Activated T-helper 2 cell treated with anti-CD3 and anti-CD28 coated beads, Interferon-gamma antibody, Interleukin-2, Interleukin-4, amounts not matched to agents 10 μg/mL and 5 μg/mL and 100 μg/mL, durations not matched to agents 14 hours and 24 hours and 36 hours (primary cell): ENCODE data around the gene SYNPO. TPM values are rescaled to one million over a fixed set of nuclear protein-coding genes. Genes with fewer than 3 reads are reported as not detected.

Source experiments
- DNase-seq: peaks from one replicate; pipeline ENCODE4 v3.0.0; 2021; ENCODE audit warnings: low spot score
- H3K27ac Mint-ChIP-seq: one replicate; pipeline ENCODE4 v1.8.0; 2021; ENCODE audit warnings: mixed read lengths
- H3K27me3 Mint-ChIP-seq: one replicate; pipeline ENCODE4 v1.8.0; 2021; ENCODE audit warnings: low read depth, mixed read lengths
- H3K36me3 Mint-ChIP-seq: one replicate; pipeline ENCODE4 v1.8.0; 2021; ENCODE audit warnings: low read depth, mixed read lengths
- H3K4me1 Mint-ChIP-seq: one replicate; pipeline ENCODE4 v1.8.0; 2021; ENCODE audit warnings: low read depth, mixed read lengths
- H3K4me3 Mint-ChIP-seq: one replicate; pipeline ENCODE4 v1.8.0; 2021; ENCODE audit warnings: low read depth, mild to moderate bottlenecking, moderate library complexity, mixed read lengths
- H3K9me3 Mint-ChIP-seq: one replicate; pipeline ENCODE4 v1.8.0; 2021; ENCODE audit warnings: mixed read lengths
- intact Hi-C: fragments of 100-400 bp; cut with micrococcal nuclease; formaldehyde crosslinking; loops from one replicate; pipeline ENCODE4 v1.15.1; 2023
- total RNA-seq: library from RNA; stranded (reverse); gene quantifications from 2 replicates; pipeline ENCODE4 v1.2.3, GENCODE V29; 2022

SYNPO gene
- total RNA-seq, 1 donor from 2014 or later: 0.11 TPM

DNA sequence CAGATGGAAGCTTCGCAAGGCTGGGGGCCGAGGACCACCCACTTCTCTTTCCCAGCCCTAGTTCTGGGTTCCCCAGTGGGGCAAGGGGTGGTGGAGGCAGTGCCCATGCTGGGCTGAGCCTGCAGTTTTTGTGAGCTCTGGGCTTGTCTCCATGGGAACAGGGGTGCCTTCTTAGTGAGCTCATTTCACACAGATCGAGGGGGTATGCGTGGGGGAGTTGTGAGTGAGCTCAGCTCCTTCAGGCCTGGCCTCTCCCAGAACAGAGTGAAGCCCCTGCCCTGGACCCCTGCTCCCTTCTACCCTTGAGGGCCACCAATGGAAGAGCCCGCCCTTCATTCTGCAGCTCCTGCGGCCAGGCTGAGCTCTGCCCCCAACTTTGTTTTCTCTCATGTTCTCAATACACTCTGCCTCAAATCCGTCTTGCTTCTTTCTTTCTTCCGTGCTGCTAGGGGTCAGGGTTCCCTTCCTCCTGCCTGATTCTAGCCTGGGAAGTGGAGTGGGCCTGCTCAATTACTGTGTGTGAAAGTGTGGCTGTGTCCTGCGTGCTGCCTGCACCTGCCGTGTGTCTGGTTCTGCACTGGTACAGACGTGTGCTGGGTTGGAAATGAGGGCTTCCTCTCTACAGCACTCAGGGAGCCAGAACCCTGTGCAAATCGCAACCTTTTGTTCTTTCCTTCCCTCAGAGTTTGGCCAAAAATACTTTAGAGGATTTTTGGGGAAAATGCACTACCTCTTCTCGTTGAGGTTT is 11.6 kb downstream of the SYNPO start:
- no peak for DNase-seq
- no peaks in the 10 kb centered on the region for H3K36me3 Mint-ChIP-seq
- intact Hi-C loops: loop anchor here (10.0 kb wide), 1 partner anchor 197 kb away; no protein-coding TSS in a partner anchor

DNA sequence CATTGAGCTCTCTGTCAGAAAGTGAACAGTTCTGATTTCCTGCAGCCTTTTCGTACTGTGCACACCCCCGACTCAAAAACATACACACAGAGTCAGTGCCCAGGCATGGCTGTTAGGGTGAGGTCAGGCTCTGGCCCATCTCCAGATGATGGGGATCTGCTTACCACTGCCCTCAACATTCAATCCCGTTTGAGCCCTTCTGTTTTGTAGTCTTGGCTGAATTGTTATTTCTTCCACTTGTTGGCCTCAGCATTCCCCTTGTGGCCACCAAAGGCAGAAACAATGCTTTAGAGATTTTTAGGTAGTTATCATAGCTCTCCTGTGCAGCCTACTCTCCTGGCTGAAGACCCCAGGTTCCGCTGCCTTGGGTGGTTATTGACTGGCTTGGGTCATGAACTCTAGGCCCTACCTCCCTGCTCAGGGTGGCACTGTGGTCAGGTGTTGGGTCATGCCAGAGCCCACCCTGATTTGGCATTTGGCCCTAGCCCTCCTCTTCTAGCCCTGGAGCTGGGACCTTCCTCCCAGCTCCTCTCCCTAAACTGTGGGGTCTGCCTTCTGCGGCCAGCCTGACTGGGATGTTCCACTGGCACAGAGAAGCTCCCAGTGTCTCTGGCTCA is 12.8 kb downstream of the SYNPO start:
- Mint-ChIP-seq H3K27me3 (peaks cover 10% of the 10 kb centered on the region), H3K4me1 (peaks cover 6% of the 10 kb centered on the region), H3K36me3 (no peaks in the 10 kb centered on the region), H3K4me3 (no peak overlapping the region), H3K9me3 (no peaks in the 10 kb centered on the region), H3K27ac (no peak overlapping the region)
- DNase-seq: no peak
- intact Hi-C loops: loop anchor here (10.0 kb wide), 1 partner anchor 198 kb away; no protein-coding TSS in a partner anchor

More for the DNA sequence above, 11.6 kb downstream of the SYNPO start:
- Mint-ChIP-seq H3K27me3 (peaks cover 7% of the 10 kb centered on the region), H3K4me1 (peaks cover 2% of the 10 kb centered on the region), H3K27ac (no peak overlapping the region), H3K9me3 (no peaks in the 10 kb centered on the region), H3K4me3 (no peak overlapping the region)

DNA sequence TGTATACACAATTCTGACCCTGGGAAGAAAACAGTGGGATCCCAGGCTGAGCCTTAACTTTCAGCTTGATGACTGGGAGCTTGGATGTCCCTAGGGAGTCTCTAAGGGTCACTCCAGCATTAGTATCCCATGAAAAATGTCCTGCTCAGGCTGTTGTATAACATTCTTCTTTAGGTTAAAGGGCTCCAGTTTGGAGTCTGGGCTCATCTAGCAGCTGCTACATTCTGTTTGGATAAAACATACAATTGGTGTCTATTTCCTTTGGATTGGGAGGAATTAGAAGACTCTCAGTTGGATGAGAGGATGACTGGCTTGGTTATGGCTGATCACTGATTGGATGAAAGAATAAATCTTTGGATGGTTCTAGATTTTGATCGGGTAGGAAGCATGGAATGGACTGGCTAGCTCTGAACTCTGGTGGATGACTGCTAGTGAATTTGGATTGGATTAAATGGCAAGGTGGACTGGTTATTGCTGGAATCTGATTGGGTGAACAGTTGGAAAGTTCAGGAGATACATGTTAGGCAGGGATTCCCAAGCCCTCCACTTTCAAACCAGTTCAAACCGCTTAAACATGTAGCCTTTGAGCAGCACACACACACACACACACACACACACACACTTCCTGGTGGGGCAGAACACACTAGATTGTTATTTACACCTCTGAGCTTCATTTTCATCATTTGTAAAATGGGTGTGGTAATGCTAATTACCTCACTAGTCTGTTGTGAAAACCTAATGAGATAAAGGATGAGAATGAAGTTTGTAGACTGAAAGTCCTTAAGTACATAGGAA is 13.5 kb downstream of the SYNPO start:
- intact Hi-C loops: loop anchor here (10.0 kb wide), 1 partner anchor 199 kb away; no protein-coding TSS in a partner anchor
- no peaks in the 10 kb centered on the region for H3K36me3 Mint-ChIP-seq
- H3K4me1 Mint-ChIP-seq: peaks cover 6% of the 10 kb centered on the region
- H3K9me3 Mint-ChIP-seq: no peaks in the 10 kb centered on the region
- H3K4me3 Mint-ChIP-seq: no peak overlapping the region
- H3K27ac Mint-ChIP-seq: no peak overlapping the region
- no peak for DNase-seq
- H3K27me3 Mint-ChIP-seq: peaks cover 10% of the 10 kb centered on the region

DNA sequence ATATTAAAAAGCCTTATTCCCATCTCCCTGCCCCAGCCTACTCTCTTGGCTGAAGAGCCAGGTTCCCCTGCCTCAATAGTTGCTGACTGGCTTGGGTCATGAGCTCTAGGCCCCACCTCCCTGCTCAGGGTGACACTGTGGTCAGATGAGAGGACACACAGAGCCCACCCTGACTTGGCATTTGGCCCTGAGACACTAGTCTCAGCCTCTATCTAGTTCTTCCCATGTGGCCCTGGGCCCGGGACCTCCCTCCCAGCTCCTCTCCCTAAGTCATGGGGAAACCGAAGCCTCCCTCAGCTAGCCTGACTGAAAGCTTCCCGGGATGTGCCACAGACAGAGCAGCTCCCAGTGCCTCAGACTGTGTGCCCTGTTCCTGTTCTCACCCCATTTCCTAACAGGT is 14.8 kb downstream of the SYNPO start:
- intact Hi-C loops: loop anchor here (10.0 kb wide), 1 partner anchor 200 kb away; no protein-coding TSS in a partner anchor
- H3K4me3 Mint-ChIP-seq: no peak overlapping the region
- H3K4me1 Mint-ChIP-seq: peaks cover 6% of the 10 kb centered on the region

DNA sequence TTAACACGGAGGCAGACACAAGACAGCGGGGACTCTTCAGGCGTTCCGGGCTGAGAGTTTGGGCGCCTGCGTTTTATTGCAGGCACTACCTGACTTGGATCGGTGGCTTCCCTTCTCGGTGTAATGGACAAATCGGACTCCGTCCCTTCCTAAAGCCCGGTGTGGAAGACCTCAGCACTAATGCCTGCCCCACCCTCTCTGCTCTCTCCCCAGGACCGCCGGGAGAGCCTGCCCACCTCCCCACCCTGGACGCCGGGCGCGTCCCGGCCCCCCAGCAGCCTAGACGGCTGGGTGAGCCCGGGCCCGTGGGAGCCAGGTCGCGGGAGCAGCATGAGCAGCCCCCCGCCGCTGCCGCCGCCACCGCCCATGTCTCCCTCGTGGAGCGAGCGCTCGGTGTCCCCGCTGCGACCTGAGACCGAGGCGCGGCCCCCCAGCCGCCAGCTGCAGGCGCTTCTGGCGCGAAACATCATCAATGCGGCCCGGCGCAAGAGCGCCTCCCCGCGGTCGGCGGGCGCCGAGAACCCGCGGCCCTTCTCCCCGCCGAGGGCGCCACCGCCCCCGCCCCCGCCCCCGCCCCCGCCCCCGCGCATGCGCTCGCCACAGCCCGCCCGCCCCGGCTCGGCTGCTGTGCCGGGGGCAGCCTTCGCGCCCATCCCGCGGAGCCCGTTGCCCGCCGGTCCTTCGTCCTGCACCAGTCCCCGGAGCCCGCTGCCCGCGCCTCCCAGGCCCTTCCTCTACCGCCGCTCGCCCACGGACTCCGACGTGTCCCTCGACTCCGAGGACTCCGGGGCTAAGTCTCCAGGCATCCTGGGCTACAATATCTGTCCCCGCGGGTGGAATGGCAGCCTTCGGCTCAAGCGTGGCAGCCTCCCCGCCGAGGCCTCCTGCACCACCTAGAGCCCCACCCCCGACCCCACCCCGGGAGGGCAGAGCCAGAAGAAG is 16.0 kb downstream of the SYNPO start:
- intact Hi-C loops: loop anchor here (1.0 to 10.0 kb wide), 3 partner anchors 95 to 202 kb away; partner anchors contain the start of gene IRGM

More for the DNA sequence above, 14.8 kb downstream of the SYNPO start:
- Mint-ChIP-seq H3K27me3 (peaks cover 12% of the 10 kb centered on the region), H3K27ac (no peak overlapping the region), H3K36me3 (no peaks in the 10 kb centered on the region), H3K9me3 (no peaks in the 10 kb centered on the region)
- no peak for DNase-seq

DNA sequence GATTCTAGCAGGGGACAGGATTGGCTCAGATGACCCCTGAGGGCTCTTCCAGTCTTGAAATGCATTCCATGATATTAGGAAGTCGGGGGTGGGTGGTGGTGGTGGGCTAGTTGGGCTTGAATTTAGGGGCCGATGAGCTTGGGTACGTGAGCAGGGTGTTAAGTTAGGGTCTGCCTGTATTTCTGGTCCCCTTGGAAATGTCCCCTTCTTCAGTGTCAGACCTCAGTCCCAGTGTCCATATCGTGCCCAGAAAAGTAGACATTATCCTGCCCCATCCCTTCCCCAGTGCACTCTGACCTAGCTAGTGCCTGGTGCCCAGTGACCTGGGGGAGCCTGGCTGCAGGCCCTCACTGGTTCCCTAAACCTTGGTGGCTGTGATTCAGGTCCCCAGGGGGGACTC is 17.7 kb downstream of the SYNPO start:
- Mint-ChIP-seq H3K4me1 (peaks cover 6% of the 10 kb centered on the region), H3K9me3 (no peaks in the 10 kb centered on the region), H3K4me3 (no peak overlapping the region), H3K36me3 (no peaks in the 10 kb centered on the region), H3K27ac (no peak overlapping the region), H3K27me3 (peaks cover 15% of the 10 kb centered on the region)
- no peak for DNase-seq
- intact Hi-C loops: loop anchor here (10.0 kb wide), 1 partner anchor 203 kb away; no protein-coding TSS in a partner anchor

More for the DNA sequence above, 16.0 kb downstream of the SYNPO start:
- Mint-ChIP-seq H3K27me3 (peaks cover 12% of the 10 kb centered on the region), H3K27ac (no peak overlapping the region), H3K4me1 (peaks cover 6% of the 10 kb centered on the region), H3K4me3 (peak overlapping the region; percentile 77), H3K9me3 (no peaks in the 10 kb centered on the region), H3K36me3 (no peaks in the 10 kb centered on the region)
- peak; percentile 77 for DNase-seq

DNA sequence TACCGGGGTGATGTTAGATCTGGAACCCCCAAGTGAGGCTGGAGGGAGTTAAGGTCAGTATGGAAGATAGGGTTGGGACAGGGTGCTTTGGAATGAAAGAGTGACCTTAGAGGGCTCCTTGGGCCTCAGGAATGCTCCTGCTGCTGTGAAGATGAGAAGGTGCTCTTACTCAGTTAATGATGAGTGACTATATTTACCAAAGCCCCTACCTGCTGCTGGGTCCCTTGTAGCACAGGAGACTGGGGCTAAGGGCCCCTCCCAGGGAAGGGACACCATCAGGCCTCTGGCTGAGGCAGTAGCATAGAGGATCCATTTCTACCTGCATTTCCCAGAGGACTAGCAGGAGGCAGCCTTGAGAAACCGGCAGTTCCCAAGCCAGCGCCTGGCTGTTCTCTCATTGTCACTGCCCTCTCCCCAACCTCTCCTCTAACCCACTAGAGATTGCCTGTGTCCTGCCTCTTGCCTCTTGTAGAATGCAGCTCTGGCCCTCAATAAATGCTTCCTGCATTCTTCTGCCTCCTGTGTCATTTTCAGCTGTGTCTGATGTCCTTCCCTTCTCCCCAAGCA is 18.3 kb downstream of the SYNPO start:
- Mint-ChIP-seq H3K4me1 (peaks cover 6% of the 10 kb centered on the region), H3K36me3 (no peaks in the 10 kb centered on the region), H3K9me3 (no peaks in the 10 kb centered on the region), H3K4me3 (no peak overlapping the region), H3K27ac (no peak overlapping the region), H3K27me3 (peaks cover 15% of the 10 kb centered on the region)
- DNase-seq: no peak
- intact Hi-C loops: loop anchor here (10.0 kb wide), 1 partner anchor 204 kb away; no protein-coding TSS in a partner anchor

DNA sequence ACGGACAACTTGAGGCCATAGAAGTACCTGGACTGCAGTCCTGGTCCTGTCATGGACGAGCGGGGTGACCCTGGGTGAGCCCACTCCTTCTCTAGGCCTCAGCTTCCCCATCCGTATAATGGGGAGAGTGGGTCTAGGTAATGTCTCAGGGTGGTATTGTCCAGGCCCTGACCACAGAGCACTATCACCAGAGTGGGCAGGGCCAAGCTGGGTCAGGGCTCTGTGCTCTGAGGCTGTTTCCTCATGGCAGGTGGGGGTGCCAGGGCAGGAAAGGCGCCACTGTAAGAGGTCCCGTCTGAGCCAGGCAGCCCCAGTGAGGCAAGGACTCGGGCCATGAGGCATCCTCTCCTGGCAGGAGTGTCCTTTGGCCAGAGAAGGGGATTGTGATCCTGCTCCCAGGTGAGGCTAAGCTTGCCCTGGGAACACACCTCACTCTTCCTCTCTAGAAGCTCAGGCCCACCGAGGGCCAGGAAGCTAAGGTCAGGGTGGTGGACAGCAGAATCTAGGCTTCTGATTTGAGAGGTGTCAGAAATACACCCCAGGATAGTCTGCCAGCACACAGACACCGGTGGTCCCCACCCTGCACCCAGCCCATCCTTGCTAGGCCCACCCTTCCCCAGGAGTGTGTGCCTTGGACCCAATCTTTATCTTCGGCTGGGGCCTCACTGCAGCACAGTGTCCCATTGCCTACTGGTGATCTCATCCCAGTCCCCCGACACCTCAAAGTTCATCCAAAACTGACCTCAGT is 19.1 kb downstream of the SYNPO start:
- Mint-ChIP-seq H3K4me1 (peaks cover 6% of the 10 kb centered on the region), H3K27ac (no peak overlapping the region), H3K9me3 (no peaks in the 10 kb centered on the region), H3K36me3 (no peaks in the 10 kb centered on the region), H3K27me3 (peaks cover 13% of the 10 kb centered on the region), H3K4me3 (no peak overlapping the region)
- DNase-seq: no peak
- intact Hi-C loops: loop anchor here (10.0 kb wide), 1 partner anchor 205 kb away; no protein-coding TSS in a partner anchor

DNA sequence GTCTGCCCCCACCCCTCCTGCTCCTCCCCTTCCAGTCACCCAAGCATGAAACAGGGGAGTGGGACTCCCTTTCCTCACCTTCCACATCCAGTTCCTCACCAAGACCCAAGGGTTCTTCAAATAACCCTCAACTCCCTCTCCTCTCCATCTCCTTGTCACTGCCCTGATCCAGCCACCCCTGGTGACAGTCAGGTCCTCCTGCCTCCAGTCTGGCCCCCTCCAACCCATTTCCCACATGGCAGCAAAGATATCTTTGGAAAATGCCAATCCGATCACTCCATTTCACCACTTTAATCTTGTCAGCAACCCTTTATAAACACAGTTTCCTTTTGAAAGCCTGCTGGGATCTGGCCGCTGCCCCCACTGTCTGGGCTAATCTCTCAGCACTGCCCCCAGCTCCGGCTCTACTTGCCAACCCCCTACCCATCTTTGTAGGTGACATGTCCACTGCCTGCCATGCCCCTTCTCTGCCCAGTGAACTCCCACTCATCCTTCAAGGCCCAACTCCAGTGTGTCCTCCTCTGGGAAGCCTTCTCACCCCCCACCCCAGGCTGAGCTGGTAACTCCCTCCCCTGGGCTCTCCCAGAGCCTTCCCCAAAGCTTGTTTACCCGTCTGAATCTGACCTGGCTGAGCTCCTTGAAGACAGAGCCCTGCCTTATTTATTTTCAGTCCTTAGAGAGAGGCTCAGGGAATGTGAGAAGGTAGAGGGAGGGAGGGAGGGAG is 19.8 kb downstream of the SYNPO start:
- H3K9me3 Mint-ChIP-seq: no peaks in the 10 kb centered on the region
- H3K27me3 Mint-ChIP-seq: peaks cover 15% of the 10 kb centered on the region
- peaks cover 6% of the 10 kb centered on the region for H3K4me1 Mint-ChIP-seq
- H3K27ac Mint-ChIP-seq: no peak overlapping the region
- intact Hi-C loops: no loop called here
- no peak for DNase-seq
- H3K4me3 Mint-ChIP-seq: no peak overlapping the region
- H3K36me3 Mint-ChIP-seq: no peaks in the 10 kb centered on the region

DNA sequence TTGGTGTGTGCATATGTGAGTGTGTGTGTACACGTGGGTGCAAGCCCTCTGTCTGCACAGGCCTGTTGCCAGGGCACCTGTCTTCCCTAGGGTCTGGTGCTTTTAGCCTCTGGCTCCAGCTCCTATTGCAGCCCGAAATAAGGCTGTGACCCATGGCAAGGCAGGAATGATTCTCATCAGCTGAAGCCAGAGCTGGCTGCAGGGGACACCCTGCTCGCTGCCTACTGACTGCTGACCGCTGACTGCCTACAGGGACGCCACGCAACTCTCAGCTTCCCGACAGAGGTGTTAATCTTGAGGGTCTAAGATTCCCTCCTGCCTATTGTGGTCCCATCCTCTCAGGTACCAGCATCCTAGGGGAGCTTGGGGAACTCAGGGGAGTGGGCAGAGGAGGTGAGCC is 20.6 kb downstream of the SYNPO start, which contains the start of gene MYOZ3:
TSS of gene MYOZ3 (plus strand) at position 166 of the 400 bp plus-strand sequence. CDS start 1,691 bp downstream, outside the sequence.
- Mint-ChIP-seq H3K9me3 (no peaks in the 10 kb centered on the region), H3K27me3 (peaks cover 15% of the 10 kb centered on the region), H3K4me1 (peaks cover 4% of the 10 kb centered on the region), H3K36me3 (no peaks in the 10 kb centered on the region), H3K27ac (no peak within 1 kb of the TSS), H3K4me3 (no peak within 1 kb of the TSS)
- no peak for DNase-seq
- intact Hi-C loops: no loop called here
